HG03175 (cell line): ENCODE data around the gene SCEL.
"Not testable (repeated sequence)": the region's sequence is repeated elsewhere in the genome, so short reads cannot be mapped to it uniquely, and the experiment has no call there.

Source experiments
- ATAC-seq: cut with Tn5 transposase; IDR thresholded peaks from one replicate; pipeline ENCODE4 v1.9.1; 2021; ENCODE audit warnings: mild to moderate bottlenecking, moderate library complexity; ENCODE audit not compliant: unreplicated experiment

The SCEL gene

DNA sequence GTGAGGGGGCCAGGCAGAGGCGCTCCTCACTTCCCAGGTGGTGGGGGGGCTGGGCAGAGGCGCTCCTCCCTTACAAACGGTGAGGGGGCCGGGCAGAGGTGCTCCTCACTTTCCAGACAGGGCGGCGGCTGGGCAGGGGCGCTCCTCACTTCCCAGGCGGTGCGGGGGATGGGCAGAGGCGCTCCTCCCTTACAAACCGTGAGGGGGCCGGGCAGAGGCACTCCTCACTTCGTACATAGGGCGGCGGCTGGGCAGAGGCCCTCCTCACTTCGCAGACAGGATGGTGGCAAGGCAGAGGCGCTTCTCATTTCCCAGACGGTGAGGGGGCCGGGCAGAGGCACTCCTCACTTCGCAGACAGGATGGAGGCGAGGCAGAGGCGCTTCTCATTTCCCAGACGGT lies 124.5 kb downstream of the SCEL start:
- ATAC-seq = not testable (repeated sequence)

DNA sequence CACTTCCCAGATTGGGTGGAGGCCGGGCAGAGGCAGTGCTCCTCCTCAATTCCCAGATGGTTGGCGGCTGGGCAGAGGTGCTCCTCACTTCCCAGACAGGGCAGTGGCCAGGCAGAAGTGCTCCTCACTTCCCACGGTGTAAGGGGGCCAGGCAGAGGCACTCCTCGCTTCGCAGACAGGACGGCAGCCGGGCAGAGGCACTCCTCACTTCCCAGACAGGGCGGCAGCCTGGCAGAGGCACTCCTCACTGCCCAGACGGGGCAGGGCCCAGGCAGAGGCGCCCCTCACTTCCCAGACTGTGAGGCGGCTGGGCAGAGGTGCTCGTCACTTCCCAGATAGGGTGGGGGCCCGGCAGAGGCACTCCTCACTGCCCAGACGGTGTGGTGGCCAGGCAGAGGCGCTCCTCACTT lies 125.3 kb downstream of the SCEL start:
- no peak for ATAC-seq

GRCh38 chr13:77662301-77662700 lies 126.8 kb downstream of the SCEL start:
- ATAC-seq = not testable (repeated sequence)

- ATAC-seq = not testable (repeated sequence)
Observed at GRCh38 chr13:77662831-77663230, 127.3 kb downstream of the SCEL start.

DNA sequence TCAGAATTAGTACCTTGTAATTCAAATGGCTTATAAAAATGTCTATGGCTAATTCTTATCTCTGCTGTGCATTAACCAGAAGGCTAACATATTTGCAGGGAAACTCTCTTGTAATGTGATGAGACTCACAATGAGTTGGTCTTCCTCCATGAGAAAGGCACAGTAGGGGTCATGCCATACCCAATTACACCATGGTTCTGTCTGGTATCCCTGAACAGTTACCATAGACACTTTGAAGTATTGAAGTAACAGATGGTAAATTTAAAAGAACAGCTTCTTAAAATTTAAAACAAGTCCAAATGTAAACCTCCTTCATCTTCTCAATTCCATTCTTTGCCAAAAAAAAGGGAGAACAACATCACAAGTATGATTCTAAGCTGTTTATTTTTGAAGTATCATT lies 139.3 kb downstream of the SCEL start:
- no peak for ATAC-seq

- ATAC-seq = no peak
Observed at GRCh38 chr13:77678691-77679235, 143.3 kb downstream of the SCEL start.

DNA sequence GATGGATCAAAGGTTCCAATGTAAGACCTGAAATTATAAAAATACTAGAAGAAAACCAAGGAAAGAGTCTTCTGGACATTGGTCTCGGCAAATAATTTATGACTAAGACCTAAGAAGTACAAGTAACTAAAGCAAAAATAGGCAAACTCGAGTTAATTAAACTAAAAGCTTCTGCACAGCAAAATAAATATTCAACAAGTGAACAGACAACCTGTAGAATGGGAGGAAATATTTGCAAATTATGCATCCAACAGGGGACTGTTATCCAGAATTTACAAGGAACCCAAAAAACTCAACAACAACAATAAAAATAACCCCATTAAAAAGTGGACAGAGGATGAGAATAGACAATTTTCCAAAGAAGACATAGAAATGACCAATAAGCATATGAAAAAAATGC lies 152.3 kb downstream of the SCEL start:
- no peak for ATAC-seq

GRCh38 chr13:77691871-77692270 lies 156.4 kb downstream of the SCEL start:
- ATAC-seq = no peak

- no peak for ATAC-seq
Observed at GRCh38 chr13:77692746-77693448, 157.4 kb downstream of the SCEL start.

DNA sequence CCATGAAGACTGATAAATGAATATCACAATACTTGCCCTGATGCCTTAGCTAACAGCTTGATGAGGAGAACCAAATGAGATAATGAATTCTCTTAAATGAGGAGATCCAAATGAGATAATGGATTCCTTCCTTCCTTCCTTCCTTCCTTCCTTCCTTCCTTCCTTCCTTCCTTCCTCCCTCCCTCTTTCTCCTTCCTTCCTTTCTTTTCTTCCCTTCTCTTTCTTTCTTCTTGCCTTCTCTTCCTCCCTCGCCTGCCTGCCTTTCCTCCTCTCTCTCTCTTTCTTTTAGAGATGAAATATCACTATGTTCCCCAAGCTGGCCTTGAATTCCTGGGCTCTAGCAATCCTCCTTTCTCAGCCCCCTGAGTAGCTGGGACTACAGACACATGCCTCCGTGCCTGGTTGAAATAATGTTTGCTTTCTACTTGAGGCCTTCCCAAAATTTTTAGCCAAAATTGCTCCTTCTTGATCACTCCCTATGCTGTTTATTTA lies 158.0 kb downstream of the SCEL start:
- ATAC-seq = no peak
